GM12875 (cell line): ENCODE data around the gene ZNF557.

Experiments
- H3K4me3 ChIP-seq: one replicate; pipeline ENCODE4 v1.5.1; 2011; ENCODE audit warnings: low read depth, low read length, control low read depth
- CTCF ChIP-seq: IDR thresholded peaks from 2 replicates; pipeline ENCODE4 v1.5.1; 2011; ENCODE audit warnings: low read depth, mild to moderate bottlenecking, control low read depth, inconsistent platforms, low read length, moderate library complexity, borderline replicate concordance; ENCODE audit not compliant: insufficient read depth

Gene ZNF557

GRCh38 chr19:7098701-7099596 lies 29.4 kb downstream of the ZNF557 start:
- peak overlapping the region; percentile 83 for H3K4me3 ChIP-seq
- TF ChIP-seq CTCF, result no peak

GRCh38 chr19:7099597-7099921 lies 30.1 kb downstream of the ZNF557 start:
- H3K4me3 ChIP-seq, result peak overlapping the region; percentile 83
- no peak for TF ChIP-seq CTCF

- TF ChIP-seq CTCF, result no peak
- H3K4me3 ChIP-seq, result no peak overlapping the region
These were observed 32.2 kb downstream of the ZNF557 start for GRCh38 chr19:7101498-7102253.

GRCh38 chr19:7104747-7105447 lies 35.4 kb downstream of the ZNF557 start:
- H3K4me3 ChIP-seq, result no peak overlapping the region
- no peak for TF ChIP-seq CTCF

GRCh38 chr19:7106711-7107657 lies 37.5 kb downstream of the ZNF557 start:
- TF ChIP-seq CTCF, result no peak
- H3K4me3 ChIP-seq, result no peak overlapping the region

GRCh38 chr19:7109678-7110289 lies 40.3 kb downstream of the ZNF557 start:
- no peak overlapping the region for H3K4me3 ChIP-seq
- TF ChIP-seq CTCF, result no peak
